Neural progenitor cell (in vitro differentiated cells): ENCODE data around the gene COQ10A. TPM values are rescaled to one million over a fixed set of nuclear protein-coding genes. Genes with fewer than 3 reads are reported as not detected.

Experiments
- DNase-seq: peaks from one replicate; pipeline ENCODE4 v3.0.0-alpha.2; 2016; ENCODE audit warnings: low spot score
- H2AFZ ChIP-seq: fragments of 200-600 bp; sonication (generic); replicated peaks from 2 replicates; pipeline ENCODE4 v1.6.1; 2016; ENCODE audit warnings: antibody characterized with exemption
- H3F3A ChIP-seq: fragments of 200-600 bp; sonication (generic); 2 replicates; pipeline ENCODE4 v1.6.1; 2016; ENCODE audit warnings: antibody characterized with exemption, low read depth
- H3K27ac ChIP-seq: fragments of 200-600 bp; sonication (generic); 2 replicates; pipeline ENCODE4 v1.5.1; 2016; ENCODE audit warnings: mild to moderate bottlenecking
- H3K27me3 ChIP-seq: fragments of 200-600 bp; sonication (generic); 2 replicates; pipeline ENCODE4 v1.6.1; 2016; ENCODE audit warnings: mild to moderate bottlenecking, moderate library complexity
- H3K36me3 ChIP-seq: fragments of 200-600 bp; sonication (generic); 2 replicates; pipeline ENCODE4 v1.5.1; 2016
- H3K4me1 ChIP-seq: fragments of 200-600 bp; sonication (generic); 2 replicates; pipeline ENCODE4 v1.6.1; 2016; ENCODE audit warnings: mixed run types
- H3K4me2 ChIP-seq: fragments of 200-600 bp; sonication (generic); 2 replicates; pipeline ENCODE4 v1.6.1; 2016
- H3K4me3 ChIP-seq: fragments of 200-600 bp; sonication (generic); 2 replicates; pipeline ENCODE4 v1.5.1; 2016
- H3K79me2 ChIP-seq: fragments of 200-600 bp; sonication (generic); 2 replicates; pipeline ENCODE4 v1.6.1; 2016; ENCODE audit warnings: low read depth
- H3K9ac ChIP-seq: fragments of 200-600 bp; sonication (generic); 2 replicates; pipeline ENCODE4 v1.6.1; 2016
- H3K9me3 ChIP-seq: fragments of 200-600 bp; sonication (generic); 2 replicates; pipeline ENCODE4 v1.5.1; 2016; ENCODE audit warnings: low read depth
- H4K20me1 ChIP-seq: fragments of 200-600 bp; sonication (generic); 2 replicates; pipeline ENCODE4 v1.6.1; 2016; ENCODE audit warnings: low read depth
- H3K27ac Mint-ChIP-seq: 3 replicates; pipeline ENCODE4 v1.8.0; 2021; ENCODE audit warnings: mixed read lengths
- H3K27me3 Mint-ChIP-seq: 2 replicates; pipeline ENCODE4 v1.8.0; 2022; ENCODE audit warnings: low read depth, mild to moderate bottlenecking, inconsistent platforms, moderate library complexity, mixed read lengths; ENCODE audit not compliant: insufficient read depth
- H3K36me3 Mint-ChIP-seq: 3 replicates; pipeline ENCODE4 v1.8.0; 2021; ENCODE audit warnings: mixed read lengths
- H3K4me1 Mint-ChIP-seq: 3 replicates; pipeline ENCODE4 v1.8.0; 2021; ENCODE audit warnings: mixed read lengths
- H3K4me3 Mint-ChIP-seq: 3 replicates; pipeline ENCODE4 v1.8.0; 2021; ENCODE audit warnings: mild to moderate bottlenecking, moderate library complexity, mixed read lengths
- H3K9me3 Mint-ChIP-seq: 3 replicates; pipeline ENCODE4 v1.8.0; 2020; ENCODE audit warnings: mixed read lengths
- EZH2 ChIP-seq: fragments of 200-600 bp; sonication (generic); IDR thresholded peaks from 2 replicates; pipeline ENCODE4 v1.6.1; 2017; ENCODE audit warnings: antibody characterized with exemption, mild to moderate bottlenecking, moderate library complexity
- EZH2phosphoT487 ChIP-seq: fragments of 200-600 bp; sonication (generic); IDR thresholded peaks from 2 replicates; pipeline ENCODE4 v1.6.1; 2017; ENCODE audit warnings: antibody characterized with exemption
- total RNA-seq: library from RNA; depleted of rRNA; stranded (reverse); fragments of >200 nt; gene quantifications from 2 replicates; pipeline ENCODE4 v1.2.3, GENCODE V29; 2015; ENCODE audit warnings: low replicate concordance
- TF ChIP-seq, protein P1 (sequence below): fragments of 200-600 bp; sonication (generic); IDR thresholded peaks from 2 replicates; pipeline ENCODE4 v1.5.1; 2017; ENCODE audit warnings: antibody characterized with exemption, mild to moderate bottlenecking

The COQ10A gene
- total RNA-seq, 1 donor from 2014 or later, result 41.8 TPM

DNA sequence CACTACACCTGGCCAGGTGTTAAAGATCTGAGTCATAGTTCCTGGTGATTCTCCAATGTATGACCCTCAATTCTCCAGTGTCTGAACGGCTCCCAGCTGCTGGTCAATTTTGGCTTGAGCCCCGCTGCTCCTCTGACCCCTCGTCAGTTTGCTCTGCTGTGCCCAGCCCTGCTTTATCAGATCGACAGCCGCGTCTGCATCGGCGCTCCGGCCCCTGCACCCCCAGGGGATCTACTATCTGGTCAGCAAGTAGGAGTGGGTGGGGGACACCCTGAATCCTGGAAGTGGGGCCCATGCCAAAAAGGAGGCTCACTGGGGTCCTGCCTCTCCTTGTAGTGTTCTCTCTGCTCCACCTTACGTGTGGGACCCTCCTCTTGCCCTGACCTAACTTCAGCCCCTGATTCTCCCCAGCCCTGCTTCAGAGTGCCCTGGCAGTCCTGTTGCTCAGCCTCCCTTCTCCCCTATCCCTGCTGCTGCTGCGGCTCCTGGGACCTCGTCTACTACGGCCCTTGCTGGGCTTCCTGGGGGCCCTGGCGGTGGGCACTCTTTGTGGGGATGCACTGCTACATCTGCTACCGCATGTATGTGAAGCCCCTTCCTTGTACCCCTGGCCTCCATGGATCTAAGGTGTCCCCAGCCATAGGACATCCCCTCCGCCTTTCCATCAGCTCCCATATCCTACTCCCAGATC lies 31.9 kb upstream of the COQ10A start:
- DNase-seq, result no peak
- H3K9me3 ChIP-seq, result no peaks in the 10 kb centered on the region
- no peaks in the 10 kb centered on the region for H3K79me2 ChIP-seq
- Mint-ChIP-seq H3K9me3 (no peaks in the 10 kb centered on the region), H3K4me3 (no peak overlapping the region), H3K36me3 (peaks cover 8% of the 10 kb centered on the region), H3K4me1 (peaks cover 6% of the 10 kb centered on the region), H3K27me3 (peaks cover 7% of the 10 kb centered on the region), H3K27ac (peak overlapping the region; percentile 78)
- no peaks in the 10 kb centered on the region for H3K36me3 ChIP-seq
- H3K4me1 ChIP-seq, result no peaks in the 10 kb centered on the region
- H3F3A ChIP-seq, result no peaks in the 10 kb centered on the region
- no peak overlapping the region for H3K4me2 ChIP-seq
- H3K27me3 ChIP-seq, result no peaks in the 10 kb centered on the region
- H3K27ac ChIP-seq, result no peak overlapping the region
- H3K4me3 ChIP-seq, result no peak overlapping the region
- no peak overlapping the region for H2AFZ ChIP-seq
- no peak overlapping the region for H3K9ac ChIP-seq
- TF ChIP-seq, protein P1, sequence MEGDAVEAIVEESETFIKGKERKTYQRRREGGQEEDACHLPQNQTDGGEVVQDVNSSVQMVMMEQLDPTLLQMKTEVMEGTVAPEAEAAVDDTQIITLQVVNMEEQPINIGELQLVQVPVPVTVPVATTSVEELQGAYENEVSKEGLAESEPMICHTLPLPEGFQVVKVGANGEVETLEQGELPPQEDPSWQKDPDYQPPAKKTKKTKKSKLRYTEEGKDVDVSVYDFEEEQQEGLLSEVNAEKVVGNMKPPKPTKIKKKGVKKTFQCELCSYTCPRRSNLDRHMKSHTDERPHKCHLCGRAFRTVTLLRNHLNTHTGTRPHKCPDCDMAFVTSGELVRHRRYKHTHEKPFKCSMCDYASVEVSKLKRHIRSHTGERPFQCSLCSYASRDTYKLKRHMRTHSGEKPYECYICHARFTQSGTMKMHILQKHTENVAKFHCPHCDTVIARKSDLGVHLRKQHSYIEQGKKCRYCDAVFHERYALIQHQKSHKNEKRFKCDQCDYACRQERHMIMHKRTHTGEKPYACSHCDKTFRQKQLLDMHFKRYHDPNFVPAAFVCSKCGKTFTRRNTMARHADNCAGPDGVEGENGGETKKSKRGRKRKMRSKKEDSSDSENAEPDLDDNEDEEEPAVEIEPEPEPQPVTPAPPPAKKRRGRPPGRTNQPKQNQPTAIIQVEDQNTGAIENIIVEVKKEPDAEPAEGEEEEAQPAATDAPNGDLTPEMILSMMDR, result no peak
- TF ChIP-seq EZH2, result no peak
- TF ChIP-seq EZH2phosphoT487, result no peak
- H4K20me1 ChIP-seq, result peaks cover 8% of the 10 kb centered on the region

DNA sequence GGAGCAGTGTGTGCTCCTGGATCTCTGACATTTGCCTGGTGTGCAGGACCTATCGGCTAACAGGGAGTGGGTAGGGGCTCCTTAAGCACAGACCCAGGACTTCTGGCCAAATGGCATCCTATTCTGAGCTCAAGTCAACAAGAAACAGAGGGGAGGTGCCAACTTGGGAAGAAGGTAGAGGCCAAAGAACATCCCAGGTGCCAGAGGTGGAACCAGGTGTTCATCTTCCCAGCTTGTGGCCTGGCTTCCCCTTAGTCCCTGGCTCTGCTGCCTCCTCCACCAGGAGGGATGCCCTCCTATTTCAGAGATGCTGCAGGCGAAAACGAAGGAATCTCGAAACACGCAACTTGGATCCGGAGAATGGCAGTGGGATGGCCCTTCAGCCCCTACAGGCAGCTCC lies 30.7 kb upstream of the COQ10A start:
- Histone ChIP-seq H3K79me2 (no peaks in the 10 kb centered on the region), H4K20me1 (peaks cover 8% of the 10 kb centered on the region), H3F3A (no peaks in the 10 kb centered on the region), H3K4me2 (no peak overlapping the region), H3K9ac (no peak overlapping the region), H3K27ac (no peak overlapping the region), H3K4me3 (no peak overlapping the region), H3K36me3 (no peaks in the 10 kb centered on the region), H3K9me3 (no peaks in the 10 kb centered on the region), H2AFZ (no peak overlapping the region), H3K27me3 (no peaks in the 10 kb centered on the region), H3K4me1 (no peaks in the 10 kb centered on the region)
- H3K27me3 Mint-ChIP-seq, result peaks cover 9% of the 10 kb centered on the region
- H3K36me3 Mint-ChIP-seq, result peaks cover 12% of the 10 kb centered on the region
- DNase-seq, result no peak
- H3K27ac Mint-ChIP-seq, result no peak overlapping the region
- H3K4me3 Mint-ChIP-seq, result no peak overlapping the region
- no peak for TF ChIP-seq EZH2phosphoT487
- TF ChIP-seq, protein P1, result no peak
- H3K9me3 Mint-ChIP-seq, result no peaks in the 10 kb centered on the region
- H3K4me1 Mint-ChIP-seq, result no peaks in the 10 kb centered on the region

DNA sequence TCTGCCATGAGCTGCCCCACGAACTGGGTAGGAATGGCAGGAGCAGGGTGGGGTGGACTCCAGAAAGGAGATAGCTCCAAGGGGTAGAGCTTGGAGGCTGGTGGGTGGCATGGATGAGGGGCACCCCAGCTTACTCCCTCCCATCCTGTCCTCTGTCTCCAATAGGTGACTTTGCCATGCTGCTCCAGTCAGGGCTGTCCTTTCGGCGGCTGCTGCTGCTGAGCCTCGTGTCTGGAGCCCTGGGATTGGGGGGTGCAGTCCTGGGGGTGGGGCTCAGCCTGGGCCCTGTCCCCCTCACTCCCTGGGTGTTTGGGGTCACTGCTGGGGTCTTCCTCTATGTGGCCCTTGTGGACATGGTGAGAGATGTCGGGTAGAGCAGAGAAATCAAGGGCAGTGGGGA lies 29.8 kb upstream of the COQ10A start:
- Mint-ChIP-seq H3K27me3 (peaks cover 9% of the 10 kb centered on the region), H3K27ac (no peak overlapping the region), H3K9me3 (no peaks in the 10 kb centered on the region), H3K36me3 (peaks cover 21% of the 10 kb centered on the region), H3K4me3 (peak overlapping the region; percentile 36), H3K4me1 (peaks cover 6% of the 10 kb centered on the region)
- Histone ChIP-seq H3K27ac (no peak overlapping the region), H4K20me1 (peaks cover 8% of the 10 kb centered on the region), H2AFZ (no peak overlapping the region), H3K79me2 (no peaks in the 10 kb centered on the region), H3K36me3 (peaks cover under 1% of the 10 kb centered on the region), H3K9ac (no peak overlapping the region), H3K4me3 (no peak overlapping the region), H3K9me3 (no peaks in the 10 kb centered on the region), H3F3A (no peaks in the 10 kb centered on the region), H3K4me1 (no peaks in the 10 kb centered on the region), H3K4me2 (no peak overlapping the region), H3K27me3 (no peaks in the 10 kb centered on the region)
- DNase-seq, result no peak
- TF ChIP-seq EZH2 (no peak), EZH2phosphoT487 (no peak)
- TF ChIP-seq, protein P1, result no peak
